NCI-H82 (cell line): Measurements from ENCODE around the gene NUDT1.
A peak's percentile ranks its signal among the peaks of the same experiment; 100 is the strongest.
"Not testable (repeated sequence)": the region's sequence is repeated elsewhere in the genome, so short reads cannot be mapped to it uniquely, and the experiment has no call there.

Experiments used
- DNase-seq: peaks from one replicate; lab custom pipeline; 2025; lab: John Stamatoyannopoulos, UW

Gene NUDT1

DNA sequence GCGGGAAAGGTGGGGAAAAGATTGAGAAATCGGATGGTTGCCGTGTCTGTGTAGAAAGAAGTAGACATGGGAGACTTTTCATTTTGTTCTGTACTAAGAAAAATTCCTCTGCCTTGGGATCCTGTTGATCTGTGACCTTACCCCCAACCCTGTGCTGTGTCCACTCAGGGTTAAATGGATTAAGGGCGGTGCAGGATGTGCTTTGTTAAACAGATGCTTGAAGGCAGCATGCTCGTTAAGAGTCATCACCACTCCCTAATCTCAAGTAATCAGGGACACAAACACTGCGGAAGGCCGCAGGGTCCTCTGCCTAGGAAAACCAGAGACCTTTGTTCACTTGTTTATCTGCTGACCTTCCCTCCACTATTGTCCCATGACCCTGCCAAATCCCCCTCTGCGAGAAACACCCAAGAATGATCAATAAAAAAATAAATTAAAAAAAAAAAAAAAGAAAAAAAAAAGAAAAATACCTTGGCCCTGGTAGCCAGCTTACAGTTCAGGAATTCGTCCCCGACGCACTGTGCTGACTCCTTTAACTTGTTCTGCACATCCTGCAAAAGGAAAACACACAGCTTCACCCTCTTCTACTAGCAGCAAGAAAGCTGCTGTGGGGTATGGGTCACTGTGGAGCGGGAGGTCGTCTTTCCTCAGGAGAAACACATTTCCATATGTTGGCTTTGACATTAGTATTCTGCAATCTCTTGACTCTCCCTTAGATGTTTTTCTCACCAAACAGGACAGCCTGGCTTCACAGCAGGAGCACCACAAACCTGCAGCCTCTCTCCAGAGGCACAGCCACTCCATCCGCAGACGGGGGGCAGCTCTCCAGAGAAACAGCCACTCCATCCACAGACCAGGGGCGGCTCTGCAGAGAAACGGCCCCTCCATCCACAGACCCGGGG lies 27.3 kb downstream of the NUDT1 start:
- not testable (repeated sequence) for DNase-seq

DNA sequence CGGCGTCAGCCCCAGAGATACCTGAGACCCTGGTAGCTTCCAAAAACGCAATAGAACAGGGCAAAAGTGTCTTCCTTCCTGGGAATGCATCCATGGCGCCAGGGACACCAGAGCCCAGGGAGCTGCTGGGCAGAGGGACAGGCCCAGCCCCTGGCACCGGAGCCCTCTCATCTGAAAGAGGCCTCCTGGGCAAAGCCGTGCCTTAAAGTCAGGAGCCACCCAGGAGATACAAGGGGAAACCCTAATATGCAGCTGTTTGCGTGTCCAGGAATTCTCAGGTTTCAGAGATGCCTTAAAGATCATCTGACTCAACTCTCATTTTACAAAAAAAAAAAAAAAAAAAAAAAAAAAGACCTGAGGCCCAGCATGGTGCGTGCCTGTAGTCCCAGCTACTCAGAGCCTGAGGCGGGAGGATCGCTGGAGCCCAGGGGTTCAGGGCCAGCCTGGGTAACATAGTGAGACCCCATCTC lies 28.0 kb downstream of the NUDT1 start:
- DNase-seq, result no peak

DNA sequence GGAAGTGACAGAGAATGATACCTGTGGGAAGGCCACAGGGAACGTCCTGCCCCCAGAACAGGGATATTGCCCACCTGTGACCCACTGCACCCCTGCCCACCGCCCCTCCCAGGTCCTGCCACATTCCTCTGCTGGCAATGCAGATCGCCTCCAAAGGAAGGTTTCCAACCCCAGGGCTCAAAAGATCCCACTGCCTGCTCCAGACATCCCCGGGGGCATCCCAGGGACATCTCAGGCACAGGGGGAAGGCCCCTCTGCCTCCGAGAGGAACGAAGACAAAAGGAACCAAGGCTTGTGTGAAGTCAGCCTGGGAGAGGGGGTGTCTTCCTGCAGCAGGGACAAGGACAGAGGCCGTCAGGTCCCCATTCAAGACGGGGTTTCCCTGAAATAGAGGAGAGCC lies 28.5 kb downstream of the NUDT1 start:
- DNase-seq, result no peak

DNA sequence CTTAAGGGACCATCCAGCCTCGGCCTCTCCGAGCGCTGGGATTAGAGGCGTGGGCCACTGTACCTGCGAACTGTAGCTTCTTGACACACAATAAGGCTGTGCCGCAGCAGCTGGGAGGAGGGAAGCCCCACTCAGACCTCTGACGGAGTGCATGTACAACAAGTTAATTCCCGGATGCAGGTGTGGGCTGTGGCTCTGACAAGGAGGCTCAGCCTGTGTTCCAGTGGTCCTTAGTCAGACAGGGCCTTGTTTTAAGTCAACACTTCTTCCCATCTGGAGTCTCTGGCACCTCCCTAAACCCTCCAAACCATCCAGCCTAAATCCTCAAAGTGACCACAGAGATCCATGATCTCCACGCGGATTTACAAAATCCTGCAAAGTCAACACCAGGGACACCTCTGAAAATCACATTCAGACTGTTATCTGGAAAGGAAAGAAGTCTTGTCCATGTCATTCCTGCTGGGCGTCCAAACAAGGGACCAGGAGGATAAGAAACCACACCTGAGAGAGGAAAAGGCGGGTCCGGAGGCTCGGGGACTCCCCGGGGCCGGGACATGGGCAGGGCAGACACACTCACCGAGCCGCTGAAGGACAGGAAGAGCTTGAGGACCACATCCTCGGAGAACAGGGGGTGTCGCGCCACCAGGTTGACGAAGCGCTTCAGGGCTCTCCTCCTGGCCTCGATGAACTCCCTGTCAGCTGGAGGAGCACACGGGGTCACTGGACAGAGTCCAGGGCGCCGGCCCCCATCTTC lies 29.4 kb downstream of the NUDT1 start:
- peak; percentile 70 for DNase-seq

DNA sequence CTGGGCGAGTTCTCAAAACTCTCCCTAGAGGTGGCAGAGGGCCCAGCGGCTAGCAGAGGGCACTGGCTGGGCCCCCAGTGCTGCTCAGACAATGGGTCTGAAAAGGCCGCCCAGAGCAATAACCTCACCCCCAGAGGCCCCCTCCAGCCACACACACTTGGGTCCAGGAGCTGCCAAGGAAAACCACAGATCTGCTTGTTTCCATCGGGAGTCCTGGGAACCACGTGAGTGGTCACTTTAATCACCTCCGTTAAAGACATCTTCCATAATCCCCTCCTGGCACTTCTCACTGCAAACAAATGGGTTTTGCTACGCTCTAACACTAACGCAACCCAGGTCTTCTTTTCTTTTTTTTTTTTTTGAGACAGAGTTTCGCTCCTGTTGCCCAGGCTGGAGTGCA lies 30.0 kb downstream of the NUDT1 start:
- peak; percentile 48 for DNase-seq

DNA sequence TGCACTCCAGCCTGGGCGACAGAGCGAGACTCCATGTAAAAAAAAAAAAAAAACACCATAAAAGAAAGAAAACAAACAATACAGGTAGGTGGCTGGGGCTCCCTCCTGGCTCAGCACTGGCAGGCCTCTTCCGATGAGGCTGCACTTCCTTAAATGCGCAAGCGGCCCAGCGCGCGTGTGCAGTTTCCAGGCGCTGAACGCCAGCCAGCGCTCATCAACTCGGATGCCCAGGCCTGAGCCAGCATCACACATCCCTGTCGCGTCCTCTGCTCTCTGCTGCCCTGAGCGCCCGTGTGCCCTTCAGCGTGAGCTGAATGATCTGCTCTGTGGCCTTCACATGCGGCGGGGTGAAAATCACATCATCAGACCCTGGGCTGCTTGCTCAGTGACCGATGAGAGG lies 31.8 kb downstream of the NUDT1 start:
- no peak for DNase-seq

DNA sequence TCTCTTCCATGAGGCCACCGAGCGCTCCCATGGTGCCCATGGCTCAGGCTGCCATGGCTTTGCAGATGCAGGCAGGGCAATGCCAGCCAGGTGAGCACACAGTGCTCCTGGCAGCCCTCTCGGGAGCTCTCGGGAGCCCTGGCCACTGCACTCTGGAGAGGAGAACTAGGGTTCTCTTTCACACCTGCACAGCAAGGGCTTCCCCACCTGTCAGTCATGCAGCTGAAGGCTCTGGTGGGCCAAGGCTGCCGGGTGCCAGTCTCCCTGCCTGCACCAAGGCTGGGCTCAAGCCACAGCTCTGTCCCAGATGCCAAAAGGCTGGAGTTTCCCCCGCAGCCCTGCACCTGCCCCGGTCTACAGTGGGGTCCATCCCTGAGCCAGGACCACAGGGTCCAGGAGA lies 32.6 kb downstream of the NUDT1 start:
- no peak for DNase-seq

DNA sequence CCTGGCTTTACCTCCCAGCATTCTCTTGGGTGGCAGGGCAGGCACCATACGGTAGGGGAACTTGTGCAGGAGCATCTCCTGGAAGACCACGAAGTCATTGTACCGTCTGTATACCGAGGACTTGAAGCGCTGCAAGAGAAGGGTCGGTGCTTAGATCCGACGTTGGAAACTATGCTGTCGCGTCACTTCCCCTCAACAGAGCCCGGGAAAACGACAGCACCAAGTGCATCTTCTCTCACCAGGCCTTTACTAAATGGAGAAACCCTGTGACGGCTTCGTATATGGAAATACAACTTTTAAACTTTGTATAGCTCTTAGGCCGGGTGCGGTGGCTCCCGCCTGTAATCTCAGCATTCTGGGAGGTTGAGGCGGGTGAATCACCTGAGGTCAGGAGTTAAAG lies 33.1 kb downstream of the NUDT1 start:
- no peak for DNase-seq

DNA sequence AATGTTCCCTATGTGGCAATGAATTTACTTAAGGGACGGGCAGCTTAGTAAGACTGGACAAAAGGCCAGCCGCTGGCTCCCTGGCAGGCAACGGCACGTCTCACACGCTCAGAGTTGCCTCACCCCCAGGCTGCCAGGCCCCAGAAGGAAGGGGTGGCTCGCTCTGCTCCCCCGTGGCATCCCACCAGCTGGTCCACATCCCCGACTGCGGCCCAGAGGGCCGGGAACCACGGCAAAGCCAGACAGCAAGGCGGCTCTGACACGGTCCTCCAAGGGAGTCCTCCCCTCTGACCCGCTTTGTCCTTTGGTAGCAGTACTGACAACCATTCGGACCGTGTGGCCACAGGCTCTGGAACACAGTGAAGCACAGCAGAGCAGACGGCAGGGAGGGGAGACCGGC lies 34.1 kb downstream of the NUDT1 start:
- DNase-seq, result no peak

DNA sequence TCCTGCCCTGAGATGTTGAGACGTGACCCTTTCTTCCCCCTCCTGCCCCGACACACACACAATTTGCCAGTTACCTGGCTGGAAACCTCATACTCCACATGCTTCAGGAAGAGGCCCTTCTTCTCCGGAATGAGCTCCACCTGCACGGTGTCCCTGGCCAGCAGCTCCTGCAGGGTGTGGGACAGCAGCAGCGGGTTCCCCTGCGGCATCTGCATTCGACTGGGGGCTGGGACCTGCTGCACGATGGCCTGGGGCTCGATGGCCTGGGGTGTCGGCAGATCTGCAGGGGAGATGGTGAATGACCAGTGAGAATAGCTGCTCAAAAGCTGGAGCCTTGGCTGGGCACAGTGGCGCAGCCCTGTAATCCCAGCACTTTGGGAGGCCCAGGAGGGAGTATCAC lies 36.0 kb downstream of the NUDT1 start:
- no peak for DNase-seq

DNA sequence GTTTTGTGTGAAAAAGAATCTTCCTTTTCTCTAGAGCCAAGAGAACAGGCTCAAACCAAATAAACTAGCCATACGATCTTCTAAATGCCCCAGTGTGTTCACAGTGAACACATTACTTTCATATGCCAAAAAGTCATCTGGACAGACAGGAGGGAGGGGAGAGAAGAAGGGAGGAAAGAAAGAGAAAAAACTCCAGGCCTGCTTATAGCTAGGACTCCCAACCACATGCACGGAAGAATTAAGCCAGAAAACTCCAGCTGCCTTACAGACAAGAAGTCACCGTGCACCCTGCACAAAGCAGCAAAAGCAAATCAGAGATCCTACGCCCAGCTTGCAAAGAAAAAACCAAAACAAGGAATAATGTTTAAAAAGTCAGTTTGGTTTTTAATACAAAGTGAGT lies 37.9 kb downstream of the NUDT1 start:
- no peak for DNase-seq

DNA sequence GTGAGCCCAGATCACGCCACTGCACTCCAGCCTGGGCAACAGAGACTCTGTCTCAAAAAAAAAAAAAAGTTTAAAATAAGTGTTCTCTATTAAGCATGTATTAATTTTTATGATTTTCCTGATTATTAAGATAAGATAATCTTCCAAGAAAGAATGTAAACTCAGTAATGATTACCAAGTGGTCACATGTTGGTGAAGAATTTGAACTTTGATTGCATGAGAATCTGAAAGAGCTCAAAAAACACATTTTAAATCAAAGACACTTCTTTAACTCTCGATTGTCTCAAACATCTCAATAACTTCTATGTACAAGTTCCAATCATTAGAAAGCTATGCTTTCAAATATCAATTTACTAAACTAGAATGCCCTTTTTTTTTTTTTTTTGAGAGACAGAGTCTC lies 38.4 kb downstream of the NUDT1 start:
- no peak for DNase-seq

DNA sequence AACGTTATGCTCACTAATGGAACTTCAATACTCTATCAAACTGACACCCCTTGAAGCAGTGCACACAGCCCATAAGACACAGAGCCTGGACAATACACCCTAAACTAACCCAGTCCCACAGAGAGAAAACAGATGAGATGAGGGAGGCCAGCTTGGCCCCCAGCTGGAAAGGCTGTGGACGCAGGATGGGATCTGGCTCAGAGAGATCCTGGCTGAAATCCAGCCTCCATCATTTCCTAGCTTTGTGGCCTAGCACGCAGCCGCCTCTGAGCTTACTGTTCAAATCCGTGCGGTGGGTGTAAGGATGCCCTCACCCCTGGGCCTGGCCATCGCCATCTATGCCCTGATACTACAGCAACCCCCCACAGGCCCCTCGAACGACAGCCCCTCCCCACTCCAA lies 39.5 kb downstream of the NUDT1 start:
- no peak for DNase-seq

DNA sequence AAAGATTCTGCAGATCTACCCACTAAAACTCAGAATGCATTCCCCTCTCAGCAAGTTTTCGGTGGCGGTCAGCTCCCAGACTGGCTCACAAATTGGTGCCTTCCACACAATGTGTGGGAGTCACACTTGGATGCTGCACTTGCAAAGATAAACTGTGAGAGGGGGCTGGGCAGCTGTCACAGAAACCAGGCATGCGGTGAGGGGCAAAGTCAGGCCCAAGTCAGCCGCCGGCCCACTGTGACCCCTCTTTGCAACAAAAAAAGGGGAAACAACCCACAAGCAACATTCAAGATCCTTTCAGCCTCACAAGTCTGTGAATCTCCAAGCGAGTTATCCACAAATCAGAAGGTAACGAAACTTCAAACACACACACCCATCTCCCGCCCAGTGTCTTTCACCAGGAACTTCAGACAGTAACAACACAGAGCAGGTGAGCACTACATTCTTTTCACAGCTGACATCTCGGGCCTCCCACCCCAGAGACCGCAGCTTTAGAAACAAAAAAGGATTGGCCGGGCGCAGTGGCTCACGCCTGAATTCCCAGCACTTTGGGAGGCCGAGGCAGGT lies 40.2 kb downstream of the NUDT1 start:
- no peak for DNase-seq

DNA sequence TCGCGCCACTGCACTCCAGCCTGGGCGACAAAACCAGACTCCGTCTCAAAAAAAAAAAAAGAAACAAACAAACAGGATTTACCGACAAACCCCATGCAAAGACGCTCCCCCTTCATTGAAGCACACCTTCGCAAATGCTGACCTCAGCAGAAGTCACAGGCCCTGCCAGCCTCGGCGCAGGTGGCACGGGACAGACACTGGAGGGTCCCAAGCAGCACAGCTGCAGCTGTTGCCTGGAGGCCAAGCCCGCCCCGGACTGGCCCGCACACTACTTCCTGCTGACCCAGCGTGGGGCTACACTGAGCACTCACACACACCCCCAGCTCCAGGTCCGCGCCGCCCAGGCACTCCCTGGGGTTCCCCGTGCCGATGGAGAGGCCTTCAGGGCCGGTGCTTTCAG lies 41.0 kb downstream of the NUDT1 start:
- DNase-seq, result no peak

DNA sequence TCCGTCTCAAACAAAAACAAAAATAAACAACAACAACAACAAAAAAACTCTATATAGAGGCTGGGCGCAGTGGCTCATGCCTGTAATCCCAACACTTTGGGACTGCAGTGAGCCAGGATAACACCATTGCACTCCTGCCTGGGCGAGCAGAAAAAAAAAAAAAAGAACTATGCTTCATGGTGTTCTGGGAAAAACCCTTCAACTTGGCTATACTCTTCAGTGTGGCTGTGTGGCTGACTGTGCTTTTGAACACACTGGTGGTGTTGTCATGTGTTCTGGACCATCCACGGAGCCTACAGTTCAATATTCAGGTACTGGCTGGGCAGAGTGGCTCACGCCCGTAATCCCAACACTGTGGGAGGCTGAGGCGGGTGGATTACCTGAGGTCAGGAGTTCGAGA lies 45.7 kb downstream of the NUDT1 start:
- DNase-seq, result no peak

DNA sequence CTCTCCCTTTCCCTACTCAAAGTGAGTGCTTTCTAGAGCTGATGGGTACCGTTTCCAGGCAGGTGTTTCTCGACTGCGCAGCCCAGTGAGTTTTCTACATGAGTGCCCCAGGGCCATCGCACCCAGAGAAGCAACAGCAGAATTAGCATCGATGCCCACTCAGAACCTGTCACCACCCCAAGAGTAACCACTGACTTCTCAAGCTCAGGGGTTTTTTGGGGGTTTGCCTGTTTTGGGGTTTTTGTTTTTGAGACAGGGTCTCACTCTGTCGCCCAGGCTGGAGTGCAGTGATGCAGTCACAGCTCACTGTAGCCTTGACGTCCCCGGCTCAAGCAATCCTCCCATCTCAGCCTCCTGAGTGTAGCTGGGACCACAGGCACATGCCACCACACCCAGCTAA lies 46.5 kb downstream of the NUDT1 start:
- no peak for DNase-seq

DNA sequence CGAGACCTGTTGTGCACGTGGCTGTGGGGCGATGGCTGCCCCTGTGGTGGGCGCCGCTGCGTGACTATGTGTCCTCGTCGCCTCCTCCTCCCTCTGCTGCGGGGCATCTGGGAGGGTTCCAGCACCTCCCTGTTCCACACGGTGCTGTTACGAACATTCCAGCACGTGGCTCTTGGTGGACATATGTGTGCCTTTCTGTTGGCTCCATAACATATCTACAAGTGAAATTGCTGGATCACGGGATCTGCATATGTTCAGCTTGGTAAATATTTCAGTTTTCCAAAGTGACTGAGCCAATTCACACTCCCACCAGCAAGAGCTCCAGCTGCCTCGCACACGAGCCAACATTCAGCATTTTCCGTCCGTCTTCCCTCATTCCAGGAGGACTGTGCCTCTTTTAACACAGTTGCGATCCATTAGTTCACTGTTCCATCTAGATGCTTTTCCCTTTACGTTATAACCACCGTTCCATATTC lies 47.1 kb downstream of the NUDT1 start:
- DNase-seq, result no peak

DNA sequence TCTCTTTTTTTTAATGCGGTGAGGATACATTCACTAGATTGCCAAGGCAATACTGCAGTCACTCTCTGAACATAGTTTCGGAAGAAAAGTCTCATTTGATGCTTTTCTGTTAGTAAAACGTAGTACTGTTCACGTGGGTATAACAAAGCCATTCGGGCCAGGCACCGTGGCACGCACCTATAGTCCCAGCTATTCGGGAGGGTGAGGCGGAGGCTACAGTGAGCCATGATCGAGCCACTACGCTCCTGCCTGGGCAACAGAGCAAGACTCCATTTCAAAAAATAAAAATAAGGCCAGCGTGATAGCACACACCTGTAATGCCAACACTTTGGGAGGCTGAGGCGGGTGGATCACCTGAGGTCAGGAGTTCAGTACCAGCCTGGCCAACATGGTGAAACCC lies 47.6 kb downstream of the NUDT1 start:
- DNase-seq, result no peak

DNA sequence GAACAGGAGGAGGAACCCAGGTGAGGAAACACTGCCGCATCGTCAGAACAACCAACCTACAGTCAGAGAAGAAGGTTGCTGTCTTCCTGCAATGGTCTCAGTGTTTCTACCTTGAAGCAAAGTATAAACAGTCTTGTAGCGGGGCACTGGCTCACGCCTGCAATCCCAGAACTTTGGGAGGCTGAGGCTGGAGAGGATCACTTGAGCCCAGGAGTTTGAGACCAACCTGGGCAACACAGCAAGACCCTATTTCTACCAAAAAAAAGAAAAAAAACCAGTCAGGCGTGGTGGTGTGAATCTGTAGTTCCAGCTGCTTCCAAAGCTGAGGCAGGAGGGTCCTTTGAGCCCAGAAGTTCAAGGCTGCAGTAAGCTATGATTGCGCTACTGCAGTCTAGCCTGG lies 48.9 kb downstream of the NUDT1 start:
- no peak for DNase-seq

DNA sequence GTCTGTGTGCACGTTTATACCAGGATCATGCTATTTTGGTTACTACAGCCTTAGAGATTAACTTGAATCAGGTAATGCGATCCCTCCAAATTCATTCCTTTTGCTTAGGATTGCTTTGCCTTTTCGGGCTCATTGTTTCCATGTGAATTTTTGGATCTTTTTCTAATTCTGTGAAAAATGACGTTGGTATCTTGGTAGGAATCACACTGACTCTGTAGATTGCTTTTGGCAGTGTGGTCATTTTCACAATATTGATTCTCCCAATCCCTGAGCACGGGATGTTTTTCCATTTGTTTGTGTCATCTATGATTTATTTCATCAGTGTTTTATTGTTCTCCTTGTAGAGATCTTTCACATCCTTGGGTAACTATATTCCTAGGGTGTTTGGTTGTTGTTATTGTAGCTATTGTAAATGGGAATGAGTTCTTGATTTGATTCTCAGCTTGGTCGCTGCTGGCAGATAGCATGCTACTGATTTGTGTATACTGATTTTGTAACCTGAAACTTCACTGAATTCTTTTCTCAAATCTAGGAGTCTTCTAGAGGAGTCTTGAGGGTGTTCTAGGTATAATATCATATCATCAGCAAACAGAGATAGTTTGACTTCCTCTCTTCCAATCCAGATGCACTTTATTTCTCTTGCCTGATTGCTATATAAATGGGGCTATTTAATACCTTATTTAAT lies 54.1 kb downstream of the NUDT1 start:
- no peak for DNase-seq

DNA sequence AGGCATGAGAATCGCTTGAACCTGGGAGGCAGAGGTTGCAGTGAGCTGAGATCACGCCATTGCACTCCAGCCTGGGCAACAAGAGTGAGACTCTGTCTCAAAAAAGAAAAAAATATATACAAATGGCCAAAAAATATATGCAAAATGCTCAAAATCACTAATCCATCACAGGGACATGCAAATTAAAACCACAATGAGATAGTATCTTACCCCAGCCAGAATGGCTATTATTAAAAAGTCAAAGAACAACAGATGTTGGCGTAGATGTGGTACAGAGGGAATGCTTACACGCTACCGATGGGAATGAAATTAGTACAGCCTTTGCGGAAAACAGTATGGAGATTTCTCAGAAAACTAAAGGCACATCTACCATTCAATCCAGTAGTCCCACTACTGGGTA lies 54.8 kb downstream of the NUDT1 start:
- DNase-seq, result no peak
